Ecto neural progenitor cell (in vitro differentiated cells): ENCODE data around the gene TAF1L.

Experiments used
- DNase-seq: peaks from one replicate; pipeline ENCODE4 v3.0.0-alpha.2; 2018; ENCODE audit warnings: low spot score

TAF1L gene

GRCh38 chr9:32589083-32589723, 46.3 kb downstream of the TAF1L start:
- no peak for DNase-seq

- no peak for DNase-seq
These were observed 47.6 kb downstream of the TAF1L start for GRCh38 chr9:32587901-32588300.

- no peak for DNase-seq
These were observed 50.7 kb downstream of the TAF1L start for GRCh38 chr9:32584784-32585183.

- no peak for DNase-seq
These were observed 53.8 kb downstream of the TAF1L start for GRCh38 chr9:32581512-32582143.

GRCh38 chr9:32580631-32581300, 54.7 kb downstream of the TAF1L start:
- no peak for DNase-seq

GRCh38 chr9:32579706-32580331, 55.6 kb downstream of the TAF1L start:
- peak; percentile 65 for DNase-seq
